ENCODE data around the gene ABRACL. TPM values are rescaled to one million over a fixed set of nuclear protein-coding genes. Genes with fewer than 3 reads are reported as not detected.
"Not testable (repeated sequence)": the region's sequence is repeated elsewhere in the genome, so short reads cannot be mapped to it uniquely, and the experiment has no call there.

The ABRACL gene
- total and polyA plus RNA-seq, 5 donors: 4.5 to 11.0 (median 7.7) TPM

GRCh38 chr6:139030228-139030963 lies 1.9 kb downstream of the ABRACL start:
- intact Hi-C loops (cut with DNase I): no loop called here

DNA sequence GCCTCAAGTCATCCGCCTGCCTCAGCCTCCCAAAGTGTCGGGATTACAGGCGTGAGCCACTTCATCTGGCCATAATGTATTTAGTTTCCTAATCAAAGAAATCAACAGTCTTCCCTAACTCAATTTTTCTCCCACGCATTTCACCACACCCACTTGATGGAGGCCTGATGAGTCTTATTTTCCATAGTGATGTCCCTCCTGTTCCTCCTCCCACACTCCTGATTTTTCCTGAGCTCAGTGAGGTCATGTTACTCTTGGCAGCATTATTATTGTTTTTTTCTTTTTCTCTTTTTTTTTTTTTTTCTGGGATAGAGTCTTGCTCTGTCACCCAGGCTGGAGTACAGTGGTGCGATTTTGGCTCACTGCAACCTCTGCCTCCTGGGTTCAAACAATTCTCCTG lies 8.9 kb downstream of the ABRACL start:
- DNase-seq (no peak), ATAC-seq (peak in 1 of 2 donors; percentile 80)
- H3K27ac ChIP-seq (ENCODE audit: low read length): no peak overlapping the region
- H3K4me3 ChIP-seq (ENCODE audit: low read length): no peak overlapping the region
- H3K9me3 ChIP-seq (ENCODE audit: control insufficient read depth, low read length): no peaks in the 10 kb centered on the region
- 58% methylated on average over 5 of the region's 5 CpGs for WGBS
- H3K27me3 ChIP-seq (ENCODE audit: control insufficient read depth, insufficient read depth): no peaks in the 10 kb centered on the region
- intact Hi-C loops (cut with DNase I): no loop called here
- no peaks in the 10 kb centered on the region for H3K4me1 ChIP-seq (ENCODE audit: control insufficient read depth, insufficient read depth, low read length)

More at GRCh38 chr6:139030228-139030963, 1.9 kb downstream of the ABRACL start:
- Histone ChIP-seq H3K27ac (ENCODE audit: low read length) (no peak overlapping the region), H3K9me3 (ENCODE audit: control insufficient read depth, low read length) (no peaks in the 10 kb centered on the region), H3K4me3 (ENCODE audit: low read length) (peak overlapping the region; percentile 72), H3K4me1 (ENCODE audit: control insufficient read depth, insufficient read depth, low read length) (no peaks in the 10 kb centered on the region), H3K27me3 (ENCODE audit: control insufficient read depth, insufficient read depth) (no peaks in the 10 kb centered on the region)
- 60% methylated on average over 9 of the region's 9 CpGs for WGBS
- ATAC-seq (no peak), DNase-seq (no peak)

- WGBS: 98% methylated on average over 3 of the region's 3 CpGs
- Histone ChIP-seq H3K4me1 (ENCODE audit: control insufficient read depth, insufficient read depth, low read length) (no peaks in the 10 kb centered on the region), H3K27me3 (ENCODE audit: control insufficient read depth, insufficient read depth) (no peaks in the 10 kb centered on the region), H3K27ac (ENCODE audit: low read length) (no peak overlapping the region), H3K9me3 (ENCODE audit: control insufficient read depth, low read length) (no peaks in the 10 kb centered on the region), H3K4me3 (ENCODE audit: low read length) (no peak overlapping the region)
- ATAC-seq (no peak), DNase-seq (no peak)
- intact Hi-C loops (cut with DNase I): no loop called here
Measured at GRCh38 chr6:139044250-139044649, 15.7 kb downstream of the ABRACL start.

- no peak overlapping the region for H3K4me3 ChIP-seq (ENCODE audit: low read length)
- H3K27ac ChIP-seq (ENCODE audit: low read length): no peak overlapping the region
- intact Hi-C loops (cut with DNase I): no loop called here
- no peaks in the 10 kb centered on the region for H3K4me1 ChIP-seq (ENCODE audit: control insufficient read depth, insufficient read depth, low read length)
- 92% methylated on average over 3 of the region's 3 CpGs for WGBS
- ATAC-seq (no peak), DNase-seq (no peak)
- H3K27me3 ChIP-seq (ENCODE audit: control insufficient read depth, insufficient read depth): no peaks in the 10 kb centered on the region
- H3K9me3 ChIP-seq (ENCODE audit: control insufficient read depth, low read length): no peaks in the 10 kb centered on the region
Measured at GRCh38 chr6:139047677-139048076, 19.1 kb downstream of the ABRACL start.

DNA sequence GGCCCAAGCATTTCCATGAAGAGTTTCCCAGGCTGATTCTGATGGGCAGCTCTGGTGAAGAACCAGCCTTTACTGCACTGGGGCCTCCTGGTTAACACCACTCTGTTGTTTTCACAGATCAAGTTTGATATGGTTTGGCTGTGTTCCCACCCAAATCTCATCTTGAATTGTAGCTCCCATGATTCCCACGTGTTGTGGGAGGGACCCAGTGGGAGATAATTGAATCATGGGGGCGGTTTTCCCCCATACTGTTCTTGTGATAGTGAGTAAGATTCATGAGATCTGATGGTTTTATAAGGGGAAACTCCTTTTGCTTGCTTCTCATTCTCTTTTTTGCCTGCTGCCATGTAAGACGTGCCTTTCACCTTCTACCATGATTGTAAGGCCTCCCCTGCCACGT lies 20.4 kb downstream of the ABRACL start:
- 73% methylated on average over 4 of the region's 4 CpGs for WGBS
- H3K27ac ChIP-seq (ENCODE audit: low read length); H3K4me3 ChIP-seq (ENCODE audit: low read length); H3K4me1 ChIP-seq (ENCODE audit: control insufficient read depth, insufficient read depth, low read length); ATAC-seq; intact Hi-C loops (cut with DNase I); H3K9me3 ChIP-seq (ENCODE audit: control insufficient read depth, low read length); H3K27me3 ChIP-seq (ENCODE audit: control insufficient read depth, insufficient read depth); DNase-seq: not testable (repeated sequence)

DNA sequence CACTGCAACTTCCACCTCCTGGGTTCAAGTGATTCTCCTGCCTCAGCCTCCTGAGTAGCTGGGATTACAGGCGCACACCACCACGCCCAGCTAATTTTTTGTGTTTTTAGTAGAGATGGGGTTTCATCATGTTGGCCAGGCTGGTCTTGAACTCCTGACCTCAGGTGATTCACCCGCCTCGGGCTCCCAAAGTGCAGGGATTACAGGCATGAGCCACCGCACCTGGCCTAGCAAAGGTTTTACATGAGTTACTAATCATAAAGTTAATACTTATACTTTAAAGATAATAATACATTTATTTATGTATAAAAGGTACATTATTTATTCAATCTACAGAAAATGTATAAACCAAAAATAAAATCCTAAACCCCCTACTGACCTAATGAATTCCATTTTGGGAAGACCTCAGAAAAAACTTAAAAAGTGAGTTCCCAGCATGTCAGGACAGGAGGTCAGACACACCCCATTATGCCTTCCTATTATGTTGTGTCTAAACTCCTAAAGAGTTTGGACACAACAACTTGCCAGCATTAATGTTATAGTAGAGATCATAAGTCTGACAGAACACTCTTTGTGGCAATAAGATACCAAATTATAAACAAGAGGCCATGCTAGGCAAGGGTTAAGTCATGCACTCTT lies 21.7 kb downstream of the ABRACL start:
- H3K9me3 ChIP-seq (ENCODE audit: control insufficient read depth, low read length); H3K27ac ChIP-seq (ENCODE audit: low read length); intact Hi-C loops (cut with DNase I); H3K27me3 ChIP-seq (ENCODE audit: control insufficient read depth, insufficient read depth); DNase-seq; H3K4me1 ChIP-seq (ENCODE audit: control insufficient read depth, insufficient read depth, low read length); ATAC-seq; H3K4me3 ChIP-seq (ENCODE audit: low read length): not testable (repeated sequence)
- WGBS: 92% methylated on average over 5 of the region's 5 CpGs

DNA sequence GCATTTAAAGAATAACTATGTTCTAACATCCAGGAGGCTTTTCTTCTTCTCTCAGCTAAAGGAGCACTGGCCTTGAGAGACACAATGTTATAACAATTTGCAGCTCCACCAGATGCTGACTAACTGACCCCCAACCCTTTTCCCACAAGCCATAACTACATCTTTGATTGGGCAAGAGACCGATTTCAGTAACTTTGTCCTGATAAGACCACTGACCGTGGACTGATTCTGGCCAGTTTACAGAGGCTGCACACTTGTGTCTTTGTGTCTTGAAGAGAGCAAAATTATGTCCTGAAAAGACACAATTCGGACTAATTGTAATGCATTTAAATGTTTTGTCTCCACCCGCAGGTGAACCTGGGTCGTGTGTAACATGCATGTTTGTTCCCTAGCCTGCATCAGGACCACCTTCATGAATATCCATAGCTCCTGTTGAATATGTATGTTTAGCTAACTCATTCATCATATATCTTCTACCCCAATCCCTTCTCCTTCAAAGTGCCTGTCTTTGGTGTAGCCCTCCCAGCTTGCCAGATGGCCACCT lies 22.3 kb downstream of the ABRACL start:
- DNase-seq (peak in 1 of 3 donors; percentile 27), ATAC-seq (no peak)
- Histone ChIP-seq H3K27me3 (ENCODE audit: control insufficient read depth, insufficient read depth) (no peaks in the 10 kb centered on the region), H3K4me3 (ENCODE audit: low read length) (no peak overlapping the region), H3K27ac (ENCODE audit: low read length) (no peak overlapping the region), H3K9me3 (ENCODE audit: control insufficient read depth, low read length) (no peaks in the 10 kb centered on the region), H3K4me1 (ENCODE audit: control insufficient read depth, insufficient read depth, low read length) (no peaks in the 10 kb centered on the region)
- WGBS: 72% methylated on average over 5 of the region's 5 CpGs
- intact Hi-C loops (cut with DNase I): no loop called here

DNA sequence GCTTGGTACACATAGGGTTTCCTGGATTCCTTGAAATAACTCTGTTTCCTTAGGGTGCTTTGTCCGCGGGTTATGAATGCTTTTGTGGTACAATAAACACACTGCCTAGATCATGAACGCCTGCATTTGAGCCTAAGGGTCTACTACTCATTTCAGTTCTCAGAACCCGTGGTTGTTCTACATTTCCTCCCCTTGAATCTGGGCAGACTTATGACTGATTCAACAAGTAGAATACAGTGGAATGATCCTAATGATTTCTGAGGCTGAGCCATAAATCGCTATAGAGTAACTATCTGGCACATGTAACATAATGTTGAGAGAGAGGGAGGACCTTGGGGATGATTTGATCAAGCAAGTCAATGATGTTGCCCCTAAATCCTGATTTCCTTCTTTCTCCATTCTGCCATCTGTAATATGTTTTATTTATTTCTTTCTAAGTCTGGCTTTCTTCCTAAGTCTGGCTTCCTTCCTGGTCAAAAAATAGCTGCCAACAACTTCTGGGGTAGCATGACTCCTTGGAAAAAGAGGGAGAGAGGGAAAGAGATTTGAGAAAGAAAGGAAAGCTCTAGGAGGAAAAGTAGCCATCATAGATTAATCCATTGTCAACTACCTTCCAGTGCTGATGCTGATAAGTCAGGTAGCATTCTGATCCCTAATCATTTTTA lies 23.0 kb downstream of the ABRACL start:
- 74% methylated on average over 5 of the region's 5 CpGs for WGBS
- intact Hi-C loops (cut with DNase I): no loop called here
- H3K27me3 ChIP-seq (ENCODE audit: control insufficient read depth, insufficient read depth): no peaks in the 10 kb centered on the region
- no peaks in the 10 kb centered on the region for H3K4me1 ChIP-seq (ENCODE audit: control insufficient read depth, insufficient read depth, low read length)
- no peaks in the 10 kb centered on the region for H3K9me3 ChIP-seq (ENCODE audit: control insufficient read depth, low read length)
- no peak overlapping the region for H3K27ac ChIP-seq (ENCODE audit: low read length)
- no peak overlapping the region for H3K4me3 ChIP-seq (ENCODE audit: low read length)
- no peak for ATAC-seq
- no peak for DNase-seq

DNA sequence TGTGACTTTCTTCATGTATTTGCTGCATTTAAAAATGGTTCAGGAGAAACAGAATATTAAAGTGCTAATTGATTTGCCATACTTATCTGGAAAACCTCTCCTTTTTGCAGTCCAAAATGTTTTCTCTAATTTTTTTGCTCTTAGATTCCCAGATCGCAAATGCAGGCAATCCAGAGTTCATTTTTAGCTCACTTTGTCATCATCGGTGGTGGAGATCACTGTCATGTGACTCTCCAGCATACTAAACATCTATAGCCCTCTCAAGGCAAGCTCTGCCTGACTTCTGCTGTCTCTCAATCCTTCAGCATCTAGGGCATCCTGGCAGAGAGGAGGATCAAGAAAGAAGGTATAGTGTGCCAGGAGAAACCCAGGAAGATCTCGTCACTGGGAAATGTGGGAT lies 24.8 kb downstream of the ABRACL start:
- Histone ChIP-seq H3K4me1 (ENCODE audit: control insufficient read depth, insufficient read depth, low read length) (no peaks in the 10 kb centered on the region), H3K4me3 (ENCODE audit: low read length) (no peak overlapping the region), H3K27ac (ENCODE audit: low read length) (no peak overlapping the region), H3K27me3 (ENCODE audit: control insufficient read depth, insufficient read depth) (no peaks in the 10 kb centered on the region), H3K9me3 (ENCODE audit: control insufficient read depth, low read length) (no peaks in the 10 kb centered on the region)
- no peak for ATAC-seq
- WGBS: 48% methylated on average over 3 of the region's 3 CpGs
- no peak for DNase-seq
- intact Hi-C loops (cut with DNase I): no loop called here

GRCh38 chr6:139054001-139054400 lies 25.5 kb downstream of the ABRACL start:
- 71% methylated on average over 3 of the region's 3 CpGs for WGBS
- ATAC-seq: no peak
- Histone ChIP-seq H3K27ac (ENCODE audit: low read length) (no peak overlapping the region), H3K4me3 (ENCODE audit: low read length) (no peak overlapping the region), H3K9me3 (ENCODE audit: control insufficient read depth, low read length) (no peaks in the 10 kb centered on the region), H3K27me3 (ENCODE audit: control insufficient read depth, insufficient read depth) (no peaks in the 10 kb centered on the region), H3K4me1 (ENCODE audit: control insufficient read depth, insufficient read depth, low read length) (no peaks in the 10 kb centered on the region)
- intact Hi-C loops (cut with DNase I): no loop called here
- DNase-seq: no peak

DNA sequence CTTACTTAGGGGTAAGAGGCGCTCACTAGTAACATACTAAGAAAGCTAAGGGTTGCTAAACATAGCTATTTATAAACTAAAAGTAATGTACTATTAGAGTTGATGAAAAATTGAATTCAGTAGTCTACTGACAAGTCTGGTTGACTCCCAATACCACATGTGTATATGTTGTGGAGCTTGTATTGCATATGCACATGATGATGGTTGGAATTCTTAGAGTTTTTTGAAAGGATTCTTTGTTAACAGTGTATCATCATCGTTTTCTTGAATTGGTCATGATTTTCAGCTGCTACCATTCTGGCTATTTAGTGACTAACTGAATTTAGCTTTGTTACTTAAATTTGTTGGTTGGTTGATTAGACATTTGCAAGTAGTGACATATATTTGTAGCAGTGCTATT lies 27.2 kb downstream of the ABRACL start:
- ATAC-seq (no peak), DNase-seq (no peak)
- intact Hi-C loops (cut with DNase I): no loop called here
- Histone ChIP-seq H3K27me3 (ENCODE audit: control insufficient read depth, insufficient read depth) (no peaks in the 10 kb centered on the region), H3K9me3 (ENCODE audit: control insufficient read depth, low read length) (no peaks in the 10 kb centered on the region), H3K4me3 (ENCODE audit: low read length) (no peak overlapping the region), H3K4me1 (ENCODE audit: control insufficient read depth, insufficient read depth, low read length) (no peaks in the 10 kb centered on the region), H3K27ac (ENCODE audit: low read length) (no peak overlapping the region)
- 91% methylated on average over 2 of the region's 2 CpGs for WGBS
